ENCODE data around the gene MAST4.
"Not testable (repeated sequence)": the region's sequence is repeated elsewhere in the genome, so short reads cannot be mapped to it uniquely, and the experiment has no call there.

MAST4 gene

GRCh38 chr5:67146981-67147380 is 550.8 kb downstream of the MAST4 start:
- FAIRE-seq, result no peak

GRCh38 chr5:67147760-67148159 is 551.6 kb downstream of the MAST4 start:
- no peak for FAIRE-seq

- FAIRE-seq, result no peak
Measured at GRCh38 chr5:67149057-67149950, 553.1 kb downstream of the MAST4 start.

GRCh38 chr5:67149951-67150523 is 553.8 kb downstream of the MAST4 start:
- no peak for FAIRE-seq

- no peak for FAIRE-seq
Measured at GRCh38 chr5:67152400-67152799, 556.2 kb downstream of the MAST4 start.

GRCh38 chr5:67153292-67153691 is 557.1 kb downstream of the MAST4 start:
- FAIRE-seq, result no peak

GRCh38 chr5:67154556-67155206 is 558.5 kb downstream of the MAST4 start:
- FAIRE-seq, result no peak

GRCh38 chr5:67156976-67157583 is 560.9 kb downstream of the MAST4 start:
- no peak for FAIRE-seq

- FAIRE-seq, result no peak
Measured at GRCh38 chr5:67160272-67160671, 564.1 kb downstream of the MAST4 start.

- no peak for FAIRE-seq
Measured at GRCh38 chr5:67160985-67161384, 564.8 kb downstream of the MAST4 start.

- no peak for FAIRE-seq
Measured at GRCh38 chr5:67161767-67162166, 565.6 kb downstream of the MAST4 start.

GRCh38 chr5:67163231-67163756 is 567.1 kb downstream of the MAST4 start:
- no peak for FAIRE-seq

- no peak for FAIRE-seq
Measured at GRCh38 chr5:67163863-67164595, 567.8 kb downstream of the MAST4 start.

GRCh38 chr5:67164856-67165525 is 568.8 kb downstream of the MAST4 start:
- no peak for FAIRE-seq

GRCh38 chr5:67165526-67166459 is 569.6 kb downstream of the MAST4 start:
- FAIRE-seq, result no peak

GRCh38 chr5:67166460-67167285 is 570.5 kb downstream of the MAST4 start:
- no peak for FAIRE-seq

GRCh38 chr5:67168069-67168468 is 571.9 kb downstream of the MAST4 start:
- no peak for FAIRE-seq

- FAIRE-seq, result no peak
Measured at GRCh38 chr5:67170767-67171166, 574.6 kb downstream of the MAST4 start.

- not testable (repeated sequence) for FAIRE-seq
Measured at GRCh38 chr5:67173351-67173750, 577.2 kb downstream of the MAST4 start.

GRCh38 chr5:67173959-67174358 is 577.8 kb downstream of the MAST4 start:
- no peak for FAIRE-seq

All from A204.1 (cell line).